CD14-positive monocyte (primary cell): ENCODE measurements around the gene GTF2H3. TPM values are rescaled to one million over a fixed set of nuclear protein-coding genes. Genes with fewer than 3 reads are reported as not detected.
A peak's percentile ranks its signal among the peaks of the same experiment; 100 is the strongest.

ENCODE experiments used
- DNase-seq, 3 donors: peaks; one replicate each; pipeline ENCODE4 v3.0.0-alpha.2; 2011 to 2022
- H2AFZ ChIP-seq: 2 replicates; pipeline ENCODE4 v1.6.0; 2012; ENCODE audit warnings: mild to moderate bottlenecking, low read depth, low read length, inconsistent platforms; ENCODE audit not compliant: insufficient read depth, poor library complexity, severe bottlenecking
- H3K27ac ChIP-seq, 2 donors: 1 replicate in 1 of 2; 2 replicates in 1 of 2; pipeline ENCODE4 v1.5.1; 2012 to 2013; ENCODE audit warnings: low read length in 2 of 2, control low read depth in 1 of 2, inconsistent platforms in 1 of 2, low read depth in 1 of 2, mild to moderate bottlenecking in 1 of 2
- H3K27me3 ChIP-seq, 2 donors: one replicate each; pipeline versions ENCODE4 v1.6.0 to v1.6.1; 2011 to 2013; ENCODE audit warnings: low read length in 2 of 2; ENCODE audit not compliant: control insufficient read depth in 2 of 2, insufficient read depth in 2 of 2
- H3K36me3 ChIP-seq, 2 donors: replicated peaks in 1 of 2; 1 replicate in 1 of 2; 2 replicates in 1 of 2; pipeline versions ENCODE4 v1.5.1 to v1.6.1; 2012 to 2013; ENCODE audit warnings: low read length in 2 of 2, control low read depth in 1 of 2, inconsistent platforms in 1 of 2, mild to moderate bottlenecking in 1 of 2; ENCODE audit not compliant: insufficient read depth in 2 of 2, control insufficient read depth in 1 of 2
- H3K4me1 ChIP-seq, 2 donors: 1 replicate in 1 of 2; 2 replicates in 1 of 2; pipeline versions ENCODE4 v1.5.1 to v1.6.1; 2012 to 2013; ENCODE audit warnings: low read length in 2 of 2, control low read depth in 1 of 2, inconsistent platforms in 1 of 2, mild to moderate bottlenecking in 1 of 2, moderate library complexity in 1 of 2; ENCODE audit not compliant: insufficient read depth in 2 of 2, control insufficient read depth in 1 of 2
- H3K4me2 ChIP-seq: replicated peaks from 2 replicates; pipeline ENCODE3; 2012; ENCODE audit warnings: low read length, moderate library complexity, mild to moderate bottlenecking; ENCODE audit not compliant: poor library complexity, severe bottlenecking; ENCODE audit errors: extremely low read depth
- H3K4me3 ChIP-seq, 3 experiments: fragments of 200-600 bp in 1 of 3; sonication (generic) in 1 of 3; replicated peaks in 1 of 3; 1 replicate in 2 of 3; 2 replicates in 1 of 3; pipeline ENCODE4 v1.5.1; 2011 to 2013; ENCODE audit warnings: low read length in 3 of 3, mild to moderate bottlenecking in 3 of 3, control low read depth in 2 of 3, low read depth in 2 of 3, inconsistent platforms in 1 of 3, moderate library complexity in 1 of 3
- H3K79me2 ChIP-seq: 2 replicates; pipeline ENCODE4 v1.6.0; 2012; ENCODE audit warnings: mild to moderate bottlenecking, control low read depth, inconsistent platforms, low read length, moderate library complexity; ENCODE audit not compliant: insufficient read depth
- H3K9ac ChIP-seq: 2 replicates; pipeline ENCODE4 v1.6.0; 2017; ENCODE audit warnings: low read length, mild to moderate bottlenecking; ENCODE audit not compliant: insufficient read depth, poor library complexity, severe bottlenecking
- H3K9me3 ChIP-seq, 2 donors: replicated peaks in 1 of 2; 1 replicate in 1 of 2; 2 replicates in 1 of 2; pipeline versions ENCODE4 v1.5.1 to v1.6.1; 2012 to 2013; ENCODE audit warnings: low read length in 2 of 2, control low read depth in 1 of 2; ENCODE audit not compliant: control insufficient read depth in 1 of 2, insufficient read depth in 1 of 2
- H4K20me1 ChIP-seq: 2 replicates; pipeline ENCODE4 v1.6.0; 2012; ENCODE audit warnings: mild to moderate bottlenecking, low read length, control low read depth, moderate library complexity; ENCODE audit not compliant: insufficient read depth
- H3K27ac Mint-ChIP-seq, 7 donors: one replicate each; pipeline ENCODE4 v1.8.0; 2020; ENCODE audit warnings: mild to moderate bottlenecking in 7 of 7, mixed read lengths in 7 of 7, moderate library complexity in 6 of 7, inconsistent platforms in 2 of 7
- H3K27me3 Mint-ChIP-seq, 3 donors: one replicate each; pipeline ENCODE4 v1.8.0; 2021 to 2022; ENCODE audit warnings: low read depth in 3 of 3, mild to moderate bottlenecking in 3 of 3, mixed read lengths in 3 of 3, moderate library complexity in 3 of 3, inconsistent platforms in 1 of 3
- H3K36me3 Mint-ChIP-seq, 2 donors: one replicate each; pipeline ENCODE4 v1.8.0; 2020; ENCODE audit warnings: mixed read lengths in 2 of 2, inconsistent platforms in 1 of 2, mild to moderate bottlenecking in 1 of 2
- H3K4me1 Mint-ChIP-seq: one replicate; pipeline ENCODE4 v1.8.0; 2020; ENCODE audit warnings: mild to moderate bottlenecking, mixed read lengths
- H3K4me3 Mint-ChIP-seq, 2 donors: one replicate each; pipeline ENCODE4 v1.8.0; 2020; ENCODE audit warnings: mild to moderate bottlenecking in 2 of 2, mixed read lengths in 2 of 2, moderate library complexity in 1 of 2
- H3K9me3 Mint-ChIP-seq, 7 donors: one replicate each; pipeline ENCODE4 v1.8.0; 2020 to 2022; ENCODE audit warnings: mixed read lengths in 7 of 7, mild to moderate bottlenecking in 6 of 7, moderate library complexity in 6 of 7, inconsistent platforms in 2 of 7
- CTCF ChIP-seq: fragments of 200-600 bp; IDR thresholded peaks from one replicate; pipeline ENCODE4 v1.8.0; 2022; ENCODE audit warnings: antibody characterized with exemption, mild to moderate bottlenecking
- WGBS: methylation state at CpG from one replicate; pipeline ENCODE4 v1.1.5; 2013; ENCODE audit warnings: missing lambda C conversion rate; ENCODE audit not compliant: insufficient coverage; 5-methylcytosine and 5-hydroxymethylcytosine counted together
- intact Hi-C, 2 donors: fragments of 100-400 bp; cut with micrococcal nuclease; formaldehyde crosslinking; loops; one replicate each; pipeline versions ENCODE4 v1.15.0 to v1.15.1; 2023
- polyA plus RNA-seq, 3 donors: library from polyadenylated mRNA; depleted of rRNA in 1 of 3; unstranded in 2 of 3; stranded (reverse) in 1 of 3; fragments of 300-500 nt in 2 of 3; fragments of >200 nt in 1 of 3; fragmentation: Illumina TruSeq in 2 of 3; gene quantifications; 1 replicate in 2 of 3; 2 replicates in 1 of 3; pipeline ENCODE4 v1.2.3, GENCODE V29; 2012 to 2021

The GTF2H3 gene
- polyA plus RNA-seq, 3 donors, result 8.2 to 21.7 (median 12.3) TPM

DNA sequence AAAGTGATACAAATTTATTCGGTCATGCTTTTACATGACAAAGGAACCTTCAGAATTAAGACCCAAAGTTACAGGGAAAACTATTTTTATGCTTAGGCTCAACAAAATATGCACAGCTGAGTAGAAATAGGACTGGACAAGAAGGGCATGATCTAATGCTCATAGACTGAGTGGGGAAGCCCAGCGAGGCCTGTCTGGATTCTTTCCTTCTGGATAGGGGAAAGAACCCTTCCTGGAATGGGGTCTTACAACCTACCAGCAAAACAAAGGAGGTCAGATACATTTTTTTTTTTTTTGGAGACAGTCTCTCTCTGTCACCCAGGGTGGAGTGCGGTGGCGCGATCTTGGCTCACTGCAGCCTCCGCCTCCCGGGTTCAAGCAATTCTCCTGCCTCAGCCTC is 33.9 kb upstream of the GTF2H3 start:
- Mint-ChIP-seq H3K27me3 (no peaks in the 10 kb centered on the region), H3K27ac (no peak overlapping the region), H3K4me3 (no peak overlapping the region), H3K36me3 (peaks cover 38 to 48% of the 10 kb centered on the region in 2 donors), H3K9me3 (no peaks in the 10 kb centered on the region), H3K4me1 (peaks cover 16% of the 10 kb centered on the region)
- intact Hi-C loops, result no loop called here
- Histone ChIP-seq H3K4me1 (peaks cover 17 to 19% of the 10 kb centered on the region in 2 donors), H3K79me2 (peaks cover 50% of the 10 kb centered on the region), H4K20me1 (peaks cover 10% of the 10 kb centered on the region), H3K36me3 (peaks cover 44 to 53% of the 10 kb centered on the region in 2 donors), H3K9ac (no peak overlapping the region), H3K27me3 (no peaks in the 10 kb centered on the region), H2AFZ (no peak overlapping the region), H3K27ac (no peak overlapping the region), H3K4me2 (no peak overlapping the region), H3K4me3 (no peak overlapping the region), H3K9me3 (no peaks in the 10 kb centered on the region)
- no peak for TF ChIP-seq CTCF
- DNase-seq, result no peak
- WGBS, result no CpG with 5 or more reads among the region's 7 CpGs

DNA sequence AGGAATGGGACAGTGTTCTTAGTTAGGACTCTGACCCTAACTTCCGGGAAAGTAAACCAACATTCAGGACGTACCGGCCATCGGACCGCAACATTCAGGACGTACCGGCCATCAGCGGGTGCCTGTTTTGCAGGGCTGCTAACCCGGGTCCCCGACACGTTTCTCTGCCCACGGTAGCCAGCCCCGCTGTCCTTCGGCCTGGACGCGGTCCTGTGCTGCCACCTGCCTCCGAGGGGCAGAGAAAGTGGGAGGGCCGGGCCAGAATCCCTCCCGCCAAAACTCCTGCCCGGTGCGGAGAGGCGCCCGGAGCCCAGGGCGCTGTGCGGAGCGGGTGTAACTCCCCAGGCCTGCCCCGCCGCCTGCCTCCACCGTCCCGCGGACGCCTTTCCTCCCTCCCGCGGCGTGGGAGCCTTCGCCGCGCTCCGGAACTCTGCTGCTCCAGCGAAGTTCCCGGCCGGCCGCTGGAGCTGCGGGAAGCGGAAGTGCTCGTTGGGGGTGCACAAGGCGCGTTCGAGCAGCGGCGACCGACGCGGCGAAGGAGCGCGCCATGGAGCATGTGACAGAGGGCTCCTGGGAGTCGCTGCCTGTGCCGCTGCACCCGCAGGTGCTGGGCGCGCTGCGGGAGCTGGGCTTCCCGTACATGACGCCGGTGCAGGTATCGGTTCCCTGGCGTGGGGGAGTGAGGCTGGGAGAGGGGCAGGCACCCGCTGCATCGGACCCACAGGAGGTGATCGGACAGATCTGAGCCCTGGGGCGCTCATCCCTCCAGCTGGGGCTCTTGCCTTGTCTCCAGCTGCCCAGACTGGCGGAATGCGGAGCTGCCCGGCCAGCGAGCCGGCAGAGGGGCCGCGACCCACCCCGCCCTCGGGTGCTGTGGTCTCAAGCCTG is 31.8 kb upstream of the GTF2H3 start, which contains the start of gene DDX55:
Gene DDX55 (plus strand): TSS at position 498 of the 888 bp plus-strand sequence. CDS start 50 bp downstream, at position 548.
- peaks cover 9% of the 10 kb centered on the region for H4K20me1 ChIP-seq
- Mint-ChIP-seq H3K36me3 (peaks cover 37 to 50% of the 10 kb centered on the region in 2 donors), H3K27ac (peak within 1 kb of the TSS; percentile 89 to 95 (median 93)), H3K4me1 (peaks cover 16% of the 10 kb centered on the region), H3K9me3 (no peaks in the 10 kb centered on the region), H3K4me3 (peak within 1 kb of the TSS; percentile 96 to 99), H3K27me3 (no peaks in the 10 kb centered on the region)
- peak within 1 kb of the TSS; percentile 96 for H2AFZ ChIP-seq
- H3K36me3 ChIP-seq, result peaks cover 40 to 55% of the 10 kb centered on the region in 2 donors
- peaks cover 17 to 19% of the 10 kb centered on the region in 2 donors for H3K4me1 ChIP-seq
- intact Hi-C loops, result no loop called here
- WGBS, result under 1% methylated on average over 79 of the region's 81 CpGs
- no peaks in the 10 kb centered on the region for H3K9me3 ChIP-seq
- peak; percentile 81 to 85 (median 85) for DNase-seq
- peak within 1 kb of the TSS; percentile 83 for H3K9ac ChIP-seq
- peak within 1 kb of the TSS; percentile 74 to 92 (median 82) for H3K4me3 ChIP-seq
- H3K27ac ChIP-seq, result peak within 1 kb of the TSS; percentile 78 to 87
- peaks cover 60% of the 10 kb centered on the region for H3K79me2 ChIP-seq
- peak; percentile 80 for TF ChIP-seq CTCF
- peak within 1 kb of the TSS; percentile 84 for H3K4me2 ChIP-seq
- H3K27me3 ChIP-seq, result no peaks in the 10 kb centered on the region
